ENCODE results near the gene JAZF1. TPM values are rescaled to one million over a fixed set of nuclear protein-coding genes. Genes with fewer than 3 reads are reported as not detected.

The JAZF1 gene
- total RNA-seq, 1 experiment from 2014 or later = 3.4 TPM

- no peak overlapping the region for H3K4me3 ChIP-seq (replicated peaks in 1 of 2; ENCODE audit: low read depth in 1 of 2, low read length in 2 of 2)
- CTCF ChIA-PET = no interaction called here
- H3K9me3 ChIP-seq (ENCODE audit: control insufficient read depth in 1 of 2, insufficient read depth in 1 of 2, low read depth in 1 of 2, low read length in 2 of 2) = no peaks in the 10 kb centered on the region
- POLR2A ChIA-PET = no interaction called here
- RAD21 ChIA-PET (ENCODE audit: low non-redundant PET in 1 of 2, low total read pairs in 2 of 2, uncharacterized antibody in 2 of 2, unreplicated experiment in 2 of 2) = no interaction called here
- BruUV-seq (replicated peaks) = no TSS peak
- no peak overlapping the region for H3K27ac ChIP-seq (ENCODE audit: low read depth, low read length)
- ATAC-seq = no peak
- no peak overlapping the region for H2AFZ ChIP-seq (ENCODE audit: low read depth, low read length, poor library complexity, severe bottlenecking)
- DNase-seq (ENCODE audit: low read depth, low spot score) = no peak
- no peaks in the 10 kb centered on the region for H3K36me3 ChIP-seq (ENCODE audit: control insufficient read depth in 1 of 2, insufficient read depth in 2 of 2, low read length in 2 of 2)
- TF ChIP-seq JUND (IDR thresholded peaks at IDR 0.05) (no peak), TCF7L2 (IDR thresholded peaks at IDR 0.05; ENCODE audit: borderline replicate concordance, extremely low read depth, insufficient read depth, insufficient read length) (no peak), ZNF274 (IDR thresholded peaks at IDR 0.05; ENCODE audit: low read depth, low read length) (no peak), SP1 (IDR thresholded peaks at IDR 0.05; ENCODE audit: low read depth) (no peak), REST (IDR thresholded peaks at IDR 0.05; ENCODE audit: low read depth) (no peak), SRF (IDR thresholded peaks at IDR 0.05; ENCODE audit: low read depth) (no peak), POLR2A (IDR thresholded peaks at IDR 0.05; ENCODE audit: borderline replicate concordance, extremely low read depth, insufficient read depth, insufficient read length) (no peak), ZFX (IDR thresholded peaks at IDR 0.05) (no peak), EZH2phosphoT487 (IDR thresholded peaks at IDR 0.05; ENCODE audit: borderline replicate concordance) (no peak)
- TF ChIP-seq, protein P1, sequence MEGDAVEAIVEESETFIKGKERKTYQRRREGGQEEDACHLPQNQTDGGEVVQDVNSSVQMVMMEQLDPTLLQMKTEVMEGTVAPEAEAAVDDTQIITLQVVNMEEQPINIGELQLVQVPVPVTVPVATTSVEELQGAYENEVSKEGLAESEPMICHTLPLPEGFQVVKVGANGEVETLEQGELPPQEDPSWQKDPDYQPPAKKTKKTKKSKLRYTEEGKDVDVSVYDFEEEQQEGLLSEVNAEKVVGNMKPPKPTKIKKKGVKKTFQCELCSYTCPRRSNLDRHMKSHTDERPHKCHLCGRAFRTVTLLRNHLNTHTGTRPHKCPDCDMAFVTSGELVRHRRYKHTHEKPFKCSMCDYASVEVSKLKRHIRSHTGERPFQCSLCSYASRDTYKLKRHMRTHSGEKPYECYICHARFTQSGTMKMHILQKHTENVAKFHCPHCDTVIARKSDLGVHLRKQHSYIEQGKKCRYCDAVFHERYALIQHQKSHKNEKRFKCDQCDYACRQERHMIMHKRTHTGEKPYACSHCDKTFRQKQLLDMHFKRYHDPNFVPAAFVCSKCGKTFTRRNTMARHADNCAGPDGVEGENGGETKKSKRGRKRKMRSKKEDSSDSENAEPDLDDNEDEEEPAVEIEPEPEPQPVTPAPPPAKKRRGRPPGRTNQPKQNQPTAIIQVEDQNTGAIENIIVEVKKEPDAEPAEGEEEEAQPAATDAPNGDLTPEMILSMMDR (IDR thresholded peaks at IDR 0.05 in 2 of 3, conservative IDR thresholded peaks at IDR 0.05 in 1 of 3; ENCODE audit: borderline replicate concordance in 1 of 3, insufficient read depth in 1 of 3, low read depth in 2 of 3, low read length in 2 of 3) = no peak
- no peak overlapping the region for H3K9ac ChIP-seq (ENCODE audit: low read length)
- H3K27me3 ChIP-seq (ENCODE audit: insufficient read depth, low read length) = no peaks in the 10 kb centered on the region
- intact Hi-C loops (cut with micrococcal nuclease) = no loop called here
- no peaks in the 10 kb centered on the region for H4K20me1 ChIP-seq (ENCODE audit: insufficient read depth)
- H3K4me2 ChIP-seq (ENCODE audit: low read length) = no peak overlapping the region
- no peaks in the 10 kb centered on the region for H3K9me2 ChIP-seq (ENCODE audit: insufficient read depth)
- H3K4me1 ChIP-seq (ENCODE audit: control insufficient read depth in 1 of 2, insufficient read depth in 2 of 2, low read length in 2 of 2) = 0 out of 4 replicates have a peak, but pooled peaks cover 0 to 3% of the 10 kb centered on the region in 2 experiments
- no peaks in the 10 kb centered on the region for H3K79me2 ChIP-seq (ENCODE audit: insufficient read depth, low read length)
Observed at GRCh38 chr7:28172958-28173357, 7.6 kb downstream of the JAZF1 start.
